NB4 (cell line): Measurements from ENCODE around the gene NR1H2.
"Not testable (repeated sequence)": the region's sequence is repeated elsewhere in the genome, so short reads cannot be mapped to it uniquely, and the experiment has no call there.

Experiments used
- DNase-seq: peaks from one replicate; pipeline ENCODE4 v3.0.0; 2010; ENCODE audit warnings: low read depth
- H3K4me3 ChIP-seq: one replicate; pipeline ENCODE4 v1.5.1; 2011; ENCODE audit warnings: mild to moderate bottlenecking, low read depth, low read length, moderate library complexity
- CTCF ChIP-seq: IDR thresholded peaks from one replicate; pipeline ENCODE4 v1.5.1; 2012; ENCODE audit warnings: low read depth, low read length
- MYC ChIP-seq: IDR thresholded peaks from 2 replicates; pipeline ENCODE4 v1.6.1; 2011; ENCODE audit warnings: low read depth, low read length
- POLR2A ChIP-seq: IDR thresholded peaks from 2 replicates; pipeline ENCODE4 v1.6.1; 2011; ENCODE audit warnings: mild to moderate bottlenecking; ENCODE audit not compliant: insufficient read length; ENCODE audit errors: extremely low read depth
- TF ChIP-seq, protein P1 (sequence below): IDR thresholded peaks from 2 replicates; pipeline ENCODE4 v1.6.1; 2011; ENCODE audit warnings: low read depth, low read length

NR1H2 gene

DNA sequence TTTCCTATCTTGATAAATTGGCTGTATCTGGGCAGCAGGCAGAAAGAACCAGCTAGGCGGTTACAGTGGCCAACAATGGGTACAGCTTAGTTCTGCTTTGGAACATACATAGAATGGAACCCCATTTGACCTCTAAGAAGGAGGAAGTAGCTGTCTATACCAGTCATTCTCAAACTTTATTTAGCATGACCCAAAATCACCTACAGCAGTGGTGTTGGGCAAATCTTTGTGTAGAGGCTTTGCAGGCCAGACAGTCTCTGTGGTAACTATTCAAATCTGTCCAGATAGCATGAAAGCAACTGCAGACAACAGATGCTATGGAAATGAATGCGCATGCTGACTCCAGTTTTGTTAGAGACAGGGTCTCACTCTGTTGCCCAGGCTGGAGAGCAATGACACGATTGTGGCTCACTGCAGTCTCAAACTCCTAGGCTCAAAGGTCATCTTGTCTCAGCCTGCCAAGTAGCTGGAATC lies 35.1 kb upstream of the NR1H2 start:
- no peak overlapping the region for H3K4me3 ChIP-seq
- no peak for TF ChIP-seq MYC
- no peak for TF ChIP-seq CTCF
- TF ChIP-seq POLR2A = no peak
- TF ChIP-seq, protein P1, sequence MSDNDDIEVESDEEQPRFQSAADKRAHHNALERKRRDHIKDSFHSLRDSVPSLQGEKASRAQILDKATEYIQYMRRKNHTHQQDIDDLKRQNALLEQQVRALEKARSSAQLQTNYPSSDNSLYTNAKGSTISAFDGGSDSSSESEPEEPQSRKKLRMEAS = no peak
- DNase-seq = peak; percentile 33

GRCh38 chr19:50344661-50345318 lies 31.5 kb upstream of the NR1H2 start:
- peak; percentile 38 for DNase-seq
- H3K4me3 ChIP-seq = no peak overlapping the region
- TF ChIP-seq CTCF = no peak
- TF ChIP-seq, protein P1 = no peak
- TF ChIP-seq POLR2A = no peak
- TF ChIP-seq MYC = no peak

DNA sequence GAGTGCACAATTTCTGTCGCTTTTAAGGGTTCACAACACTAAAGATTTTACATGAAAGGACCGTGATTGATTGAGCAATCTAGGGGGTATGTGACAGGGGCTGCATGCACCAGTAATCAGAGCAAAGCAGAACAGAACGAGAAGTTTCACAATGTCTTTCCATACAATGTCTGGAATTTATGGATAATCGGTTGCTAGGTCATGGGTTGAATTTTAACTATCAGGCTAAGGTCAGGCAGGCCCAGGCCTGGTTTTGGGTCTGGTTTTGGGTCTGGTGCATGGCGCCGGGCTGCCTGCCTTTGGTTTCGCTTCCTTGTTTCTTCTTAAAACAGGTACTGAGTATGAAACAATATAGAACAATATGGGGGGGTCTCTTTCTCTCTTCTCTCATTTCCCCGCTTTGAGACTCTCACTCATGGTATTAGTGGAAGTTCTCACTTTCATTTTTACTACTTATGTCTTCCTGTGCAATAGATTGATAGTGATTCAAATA lies 29.1 kb upstream of the NR1H2 start:
- not testable (repeated sequence) for DNase-seq, H3K4me3 ChIP-seq

- DNase-seq = no peak
- TF ChIP-seq CTCF (no peak), MYC (no peak)
- TF ChIP-seq, protein P1 = no peak
- H3K4me3 ChIP-seq = no peak overlapping the region
These were observed 26.8 kb upstream of the NR1H2 start for GRCh38 chr19:50349277-50350057.

GRCh38 chr19:50352242-50352641 lies 24.0 kb upstream of the NR1H2 start:
- DNase-seq = no peak
- no peak overlapping the region for H3K4me3 ChIP-seq
- TF ChIP-seq MYC (no peak), POLR2A (no peak), CTCF (no peak)
- TF ChIP-seq, protein P1 = no peak

- not testable (repeated sequence) for DNase-seq, H3K4me3 ChIP-seq
These were observed 22.8 kb upstream of the NR1H2 start for GRCh38 chr19:50353487-50353880.

- no peak for DNase-seq
- TF ChIP-seq POLR2A (no peak), CTCF (no peak), MYC (no peak)
- TF ChIP-seq, protein P1 = no peak
- H3K4me3 ChIP-seq = no peak overlapping the region
These were observed 19.5 kb upstream of the NR1H2 start for GRCh38 chr19:50356691-50357177.
